ENCODE measurements around the gene BYSL.

The BYSL gene

DNA sequence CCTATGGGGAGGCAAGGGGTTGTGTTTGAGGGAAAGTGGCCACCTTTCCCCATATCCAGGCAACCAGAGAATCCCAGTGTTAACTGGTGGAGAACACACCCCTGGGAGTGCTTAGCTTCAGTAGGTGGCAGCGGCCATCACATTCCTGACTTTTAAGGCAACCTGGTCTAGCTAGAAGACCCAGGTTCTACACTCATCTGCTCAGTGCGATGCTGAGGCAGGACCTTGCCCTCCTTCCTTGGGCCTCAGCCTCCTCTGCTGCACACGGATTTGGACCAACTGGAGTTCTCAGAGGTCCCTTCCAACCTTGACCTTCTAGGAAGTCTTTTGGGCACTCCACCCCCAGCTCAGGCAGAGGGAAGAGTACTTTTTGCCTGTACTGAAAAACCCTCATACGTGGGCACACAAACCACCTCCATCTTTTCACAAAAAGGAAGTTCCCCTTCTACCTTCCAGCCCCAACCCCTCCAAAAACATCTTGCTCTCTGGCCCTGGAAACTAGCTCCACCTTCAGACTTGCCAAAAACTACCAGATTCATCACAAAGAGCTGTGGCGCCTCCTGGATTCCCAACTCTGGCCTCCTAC, 17.4 kb downstream of the BYSL start:
- TF ChIP-seq, protein P1, sequence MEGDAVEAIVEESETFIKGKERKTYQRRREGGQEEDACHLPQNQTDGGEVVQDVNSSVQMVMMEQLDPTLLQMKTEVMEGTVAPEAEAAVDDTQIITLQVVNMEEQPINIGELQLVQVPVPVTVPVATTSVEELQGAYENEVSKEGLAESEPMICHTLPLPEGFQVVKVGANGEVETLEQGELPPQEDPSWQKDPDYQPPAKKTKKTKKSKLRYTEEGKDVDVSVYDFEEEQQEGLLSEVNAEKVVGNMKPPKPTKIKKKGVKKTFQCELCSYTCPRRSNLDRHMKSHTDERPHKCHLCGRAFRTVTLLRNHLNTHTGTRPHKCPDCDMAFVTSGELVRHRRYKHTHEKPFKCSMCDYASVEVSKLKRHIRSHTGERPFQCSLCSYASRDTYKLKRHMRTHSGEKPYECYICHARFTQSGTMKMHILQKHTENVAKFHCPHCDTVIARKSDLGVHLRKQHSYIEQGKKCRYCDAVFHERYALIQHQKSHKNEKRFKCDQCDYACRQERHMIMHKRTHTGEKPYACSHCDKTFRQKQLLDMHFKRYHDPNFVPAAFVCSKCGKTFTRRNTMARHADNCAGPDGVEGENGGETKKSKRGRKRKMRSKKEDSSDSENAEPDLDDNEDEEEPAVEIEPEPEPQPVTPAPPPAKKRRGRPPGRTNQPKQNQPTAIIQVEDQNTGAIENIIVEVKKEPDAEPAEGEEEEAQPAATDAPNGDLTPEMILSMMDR (IDR thresholded peaks at IDR 0.05; ENCODE audit: insufficient read depth, low read length, poor library complexity, severe bottlenecking) = no peak
- no peak for TF ChIP-seq EZH2phosphoT487 (conservative IDR thresholded peaks at IDR 0.05; ENCODE audit: low read length)
- Histone ChIP-seq H3K9ac (ENCODE audit: low read length) (peak overlapping the region; percentile 91), H3K79me2 (ENCODE audit: insufficient read depth, low read length) (peaks cover 48% of the 10 kb centered on the region), H3K4me3 (ENCODE audit: insufficient read depth, low read length, poor library complexity, severe bottlenecking) (peak overlapping the region; percentile 83), H3K27me3 (ENCODE audit: low read length) (no peaks in the 10 kb centered on the region), H3K4me2 (ENCODE audit: low read depth, low read length, poor library complexity, severe bottlenecking) (peak overlapping the region; percentile 68), H2AFZ (ENCODE audit: low read depth, low read length, severe bottlenecking) (no peak overlapping the region), H3K27ac (ENCODE audit: low read depth, low read length) (peak overlapping the region; percentile 83), H3F3A (ENCODE audit: insufficient read depth) (peaks cover 70% of the 10 kb centered on the region), H3K9me2 (replicated peaks; ENCODE audit: insufficient read depth, low read length) (no peaks in the 10 kb centered on the region), H4K20me1 (ENCODE audit: low read depth, low read length) (no peaks in the 10 kb centered on the region; the same call in 1 of the 2 replicates), H3K9me3 (ENCODE audit: insufficient read depth, low read length) (no peaks in the 10 kb centered on the region), H3K36me3 (ENCODE audit: low read length) (peaks cover 14% of the 10 kb centered on the region; the same call in 1 of the 2 replicates)

DNA sequence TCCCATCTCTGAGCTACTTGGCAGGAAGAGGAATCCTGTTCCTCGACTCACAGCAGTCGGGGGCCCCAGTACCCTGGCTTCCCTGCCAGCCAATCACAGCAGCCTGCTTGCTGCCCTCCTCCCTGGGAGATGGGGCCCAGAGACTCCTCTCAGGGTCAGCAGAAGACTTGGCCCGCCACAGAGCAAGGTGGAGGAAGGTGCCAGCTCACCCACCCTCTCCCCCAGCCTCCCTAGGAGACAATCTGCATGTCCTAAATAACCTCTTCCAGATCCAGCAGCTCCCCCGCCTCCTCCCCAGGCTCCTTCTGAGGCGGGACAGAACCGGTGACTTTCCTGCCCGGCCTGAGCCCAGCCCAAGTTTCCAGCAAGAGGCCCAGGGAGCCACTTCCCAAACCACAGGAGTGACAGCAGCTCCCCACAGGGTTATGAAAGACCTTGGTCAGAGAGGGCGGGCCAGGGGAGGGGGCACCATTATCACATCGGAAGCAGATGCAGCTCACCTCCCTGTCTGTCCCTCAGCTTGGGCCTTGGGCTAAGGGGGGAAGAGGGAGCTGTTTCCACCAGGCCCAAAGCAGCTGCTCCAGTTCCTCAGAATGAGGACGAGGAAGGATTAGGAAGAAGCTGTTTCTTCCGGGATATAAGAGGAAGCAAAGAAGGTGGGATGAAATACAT, 18.0 kb downstream of the BYSL start:
- Histone ChIP-seq H3K4me3 (ENCODE audit: insufficient read depth, low read length, poor library complexity, severe bottlenecking) (peak overlapping the region; percentile 83), H3F3A (ENCODE audit: insufficient read depth) (peaks cover 68% of the 10 kb centered on the region), H4K20me1 (ENCODE audit: low read depth, low read length) (no peaks in the 10 kb centered on the region; the same call in 1 of the 2 replicates), H2AFZ (ENCODE audit: low read depth, low read length, severe bottlenecking) (no peak overlapping the region), H3K4me2 (ENCODE audit: low read depth, low read length, poor library complexity, severe bottlenecking) (peak overlapping the region; percentile 68), H3K79me2 (ENCODE audit: insufficient read depth, low read length) (peaks cover 48% of the 10 kb centered on the region), H3K36me3 (ENCODE audit: low read length) (peaks cover 11% of the 10 kb centered on the region; the same call in 1 of the 2 replicates), H3K9ac (ENCODE audit: low read length) (peak overlapping the region; percentile 91), H3K9me2 (replicated peaks; ENCODE audit: insufficient read depth, low read length) (no peaks in the 10 kb centered on the region), H3K9me3 (ENCODE audit: insufficient read depth, low read length) (no peaks in the 10 kb centered on the region), H3K27me3 (ENCODE audit: low read length) (no peaks in the 10 kb centered on the region), H3K27ac (ENCODE audit: low read depth, low read length) (peak overlapping the region; percentile 83)
- TF ChIP-seq, protein P1 (IDR thresholded peaks at IDR 0.05; ENCODE audit: insufficient read depth, low read length, poor library complexity, severe bottlenecking) = no peak
- no peak for TF ChIP-seq EZH2phosphoT487 (conservative IDR thresholded peaks at IDR 0.05; ENCODE audit: low read length)

DNA sequence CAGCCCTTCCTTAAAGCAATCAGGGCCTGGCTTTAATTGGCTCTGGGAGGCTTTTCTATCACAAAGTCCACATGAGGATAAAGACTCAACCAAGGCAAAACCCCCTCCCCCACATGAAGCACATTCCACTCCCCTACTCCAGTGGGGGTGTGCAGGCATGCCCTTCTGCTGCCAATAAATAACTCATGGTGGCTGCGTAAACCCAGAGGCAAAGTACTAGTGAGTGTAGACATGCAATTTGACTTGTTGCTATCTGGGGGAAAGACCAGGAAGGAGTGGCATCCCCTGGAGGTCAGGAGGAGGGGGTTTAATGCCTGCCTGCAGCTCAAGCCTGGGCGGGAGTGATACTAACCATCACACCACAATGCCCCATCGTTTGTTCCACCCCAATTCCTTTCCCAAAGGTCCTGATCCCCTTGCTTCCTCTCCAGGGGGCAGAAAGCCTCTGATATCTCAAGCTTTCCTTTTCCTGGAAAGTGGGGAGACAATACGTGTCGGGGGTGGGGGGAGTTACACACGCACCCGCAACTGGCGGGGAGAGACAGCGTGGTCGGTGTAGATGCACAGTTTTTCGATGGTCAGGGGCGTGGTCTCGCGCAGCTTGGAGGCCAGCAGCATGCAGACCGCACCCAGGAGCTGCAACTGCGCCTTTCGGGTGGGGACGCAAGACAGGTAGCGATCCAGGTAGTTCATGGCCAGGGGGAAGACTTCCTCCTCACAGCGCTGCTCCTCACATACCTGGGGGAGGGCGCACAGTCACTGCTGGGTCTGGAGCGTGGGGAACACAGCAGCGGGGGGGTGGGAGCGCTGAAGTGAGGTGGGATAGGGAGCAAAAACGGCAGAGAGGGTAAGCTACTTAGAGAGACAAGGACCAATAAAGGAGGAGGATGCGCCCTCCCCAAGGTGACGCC, 18.8 kb downstream of the BYSL start:
- H3K36me3 ChIP-seq (ENCODE audit: low read length) = peaks cover 9% of the 10 kb centered on the region; the same call in 1 of the 2 replicates
- peak overlapping the region; percentile 83 for H3K27ac ChIP-seq (ENCODE audit: low read depth, low read length)
- peaks cover 60% of the 10 kb centered on the region for H3F3A ChIP-seq (ENCODE audit: insufficient read depth)
- H4K20me1 ChIP-seq (ENCODE audit: low read depth, low read length) = no peaks in the 10 kb centered on the region; the same call in 1 of the 2 replicates
- peak overlapping the region; percentile 68 for H3K4me2 ChIP-seq (ENCODE audit: low read depth, low read length, poor library complexity, severe bottlenecking)
- no peak overlapping the region for H2AFZ ChIP-seq (ENCODE audit: low read depth, low read length, severe bottlenecking)
- no peaks in the 10 kb centered on the region for H3K9me3 ChIP-seq (ENCODE audit: insufficient read depth, low read length)
- H3K4me3 ChIP-seq (ENCODE audit: insufficient read depth, low read length, poor library complexity, severe bottlenecking) = peak overlapping the region; percentile 83
- H3K9ac ChIP-seq (ENCODE audit: low read length) = peak overlapping the region; percentile 91
- no peaks in the 10 kb centered on the region for H3K27me3 ChIP-seq (ENCODE audit: low read length)
- TF ChIP-seq, protein P1 (IDR thresholded peaks at IDR 0.05; ENCODE audit: insufficient read depth, low read length, poor library complexity, severe bottlenecking) = no peak
- no peak for TF ChIP-seq EZH2phosphoT487 (conservative IDR thresholded peaks at IDR 0.05; ENCODE audit: low read length)
- H3K9me2 ChIP-seq (replicated peaks; ENCODE audit: insufficient read depth, low read length) = no peaks in the 10 kb centered on the region
- peaks cover 48% of the 10 kb centered on the region for H3K79me2 ChIP-seq (ENCODE audit: insufficient read depth, low read length)
